Endothelial cell of umbilical vein (primary cell): ENCODE results near the gene STAT4. TPM values are rescaled to one million over a fixed set of nuclear protein-coding genes. Genes with fewer than 3 reads are reported as not detected.

Experiments
- BruUV-seq: library from RNA; stranded (reverse); fragments of 400-500 nt; replicated peaks from 2 replicates; lab custom pipeline; 2021; lab: Mats Ljungman, UMichigan
- CTCF ChIA-PET: fragments of 300-600, 350-600 bp; sonication (Branson Sonifier 250); formaldehyde crosslinking; loops from one replicate; lab custom pipeline; 2021; ENCODE audit warnings: antibody characterized with exemption, inconsistent platforms; lab: Charles Lee
- POLR2A ChIA-PET: fragments of 300-600, 350-600 bp; sonication (Branson Sonifier 250); formaldehyde crosslinking; loops from one replicate; lab custom pipeline; 2021; ENCODE audit warnings: antibody characterized with exemption, inconsistent platforms; lab: Charles Lee
- DNase-seq: peaks from one replicate; pipeline ENCODE4 v3.0.0-alpha.2; 2011; ENCODE audit warnings: low read depth, low spot score
- FAIRE-seq: peaks from 2 replicates; lab custom pipeline; 2011; peaks lifted over from hg19 to GRCh38; lab: Jason Lieb, UNC
- H2AFZ ChIP-seq: 2 replicates; pipeline ENCODE4 v1.6.0; 2012; ENCODE audit warnings: low read depth, low read length, control low read depth, inconsistent platforms
- H3K27ac ChIP-seq: 2 replicates; pipeline ENCODE4 v1.5.1; 2011; ENCODE audit warnings: low read depth, mild to moderate bottlenecking, control low read depth, low read length, moderate library complexity; ENCODE audit not compliant: insufficient read depth
- H3K27me3 ChIP-seq, 2 experiments: 2 replicates each; pipeline versions ENCODE4 v1.6.0 to v1.6.1; 2011; ENCODE audit warnings: low read length in 2 of 2, mixed read lengths in 1 of 2; ENCODE audit not compliant: control insufficient read depth in 2 of 2, insufficient read depth in 2 of 2
- H3K36me3 ChIP-seq, 2 experiments: 2 replicates in 1 of 2; 3 replicates in 1 of 2; pipeline ENCODE4 v1.5.1; 2011; ENCODE audit warnings: low read length in 2 of 2, mild to moderate bottlenecking in 1 of 2, moderate library complexity in 1 of 2; ENCODE audit not compliant: control insufficient read depth in 2 of 2, insufficient read depth in 2 of 2; ENCODE audit errors: extremely low read depth in 1 of 2
- H3K4me1 ChIP-seq: 3 replicates; pipeline ENCODE4 v1.5.1; 2011; ENCODE audit warnings: mild to moderate bottlenecking, low read length; ENCODE audit not compliant: control insufficient read depth, insufficient read depth; ENCODE audit errors: extremely low read depth
- H3K4me2 ChIP-seq: 2 replicates; pipeline ENCODE4 v1.6.1; 2011; ENCODE audit warnings: low read length, control low read depth, mixed read lengths; ENCODE audit not compliant: insufficient read depth
- H3K4me3 ChIP-seq, 3 experiments: fragments of 200-600 bp in 1 of 3; sonication (generic), shearing (Covaris generic) in 1 of 3; replicated peaks in 1 of 3; 2 replicates each; pipeline ENCODE4 v1.5.1; 2011 to 2016; ENCODE audit warnings: control low read depth in 3 of 3, low read length in 3 of 3, mild to moderate bottlenecking in 2 of 3, inconsistent platforms in 1 of 3, low read depth in 1 of 3, moderate library complexity in 1 of 3; ENCODE audit not compliant: insufficient read depth in 1 of 3
- H3K79me2 ChIP-seq: 2 replicates; pipeline ENCODE4 v1.6.0; 2012; ENCODE audit warnings: low read length, inconsistent platforms; ENCODE audit not compliant: control insufficient read depth, insufficient read depth
- H3K9ac ChIP-seq: replicated peaks from 2 replicates; pipeline ENCODE3; 2011; ENCODE audit warnings: low read length, control low read depth; ENCODE audit not compliant: insufficient read depth; ENCODE audit errors: extremely low read depth
- H3K9me1 ChIP-seq: replicated peaks from 3 replicates; pipeline ENCODE4 v1.6.0; 2011; ENCODE audit warnings: mild to moderate bottlenecking, low read length; ENCODE audit not compliant: control insufficient read depth, insufficient read depth; ENCODE audit errors: extremely low read depth
- H3K9me3 ChIP-seq: replicated peaks from 2 replicates; pipeline ENCODE4 v1.5.1; 2012; ENCODE audit warnings: low read length, inconsistent platforms; ENCODE audit not compliant: control insufficient read depth, insufficient read depth
- H4K20me1 ChIP-seq: replicated peaks from 2 replicates; pipeline ENCODE3; 2011; ENCODE audit warnings: mild to moderate bottlenecking, low read length; ENCODE audit not compliant: control insufficient read depth, insufficient read depth; ENCODE audit errors: extremely low read depth
- CTCF ChIP-seq, 2 donors: IDR thresholded peaks; 1 replicate in 1 of 2; 2 replicates in 1 of 2; pipeline ENCODE4 v1.5.1; 2011; ENCODE audit warnings: low read length in 2 of 2, mild to moderate bottlenecking in 2 of 2, moderate library complexity in 2 of 2, control low read depth in 1 of 2, inconsistent platforms in 1 of 2, low read depth in 1 of 2; ENCODE audit not compliant: insufficient read depth in 1 of 2; ENCODE audit errors: extremely low read depth in 1 of 2
- EZH2 ChIP-seq: IDR thresholded peaks from 2 replicates; pipeline ENCODE4 v1.6.1; 2012; ENCODE audit warnings: borderline replicate concordance, low read depth, mild to moderate bottlenecking, moderate library complexity, low read length, inconsistent platforms; ENCODE audit not compliant: severe bottlenecking
- FOS ChIP-seq: IDR thresholded peaks from 2 replicates; pipeline ENCODE4 v1.6.1; 2011; ENCODE audit warnings: mild to moderate bottlenecking, low read length, moderate library complexity, borderline replicate concordance; ENCODE audit not compliant: insufficient read depth
- GATA2 ChIP-seq: IDR thresholded peaks from 2 replicates; pipeline ENCODE4 v1.7.0; 2011; ENCODE audit warnings: low read depth, mild to moderate bottlenecking, moderate library complexity, mixed read lengths, low read length; ENCODE audit not compliant: insufficient read length, insufficient read depth
- JUN ChIP-seq: IDR thresholded peaks from 2 replicates; pipeline ENCODE4 v1.6.1; 2011; ENCODE audit warnings: borderline replicate concordance, low read depth; ENCODE audit not compliant: insufficient read length, insufficient read depth
- MYC ChIP-seq: IDR thresholded peaks from one replicate; pipeline ENCODE4 v1.6.1; 2011; ENCODE audit warnings: mild to moderate bottlenecking, low read depth, low read length
- POLR2A ChIP-seq: IDR thresholded peaks from 2 replicates; pipeline ENCODE4 v1.6.1; 2012; ENCODE audit warnings: low read depth, mild to moderate bottlenecking, control low read depth, low read length
- POLR2AphosphoS5 ChIP-seq: IDR thresholded peaks from 2 replicates; pipeline ENCODE4 v1.6.1; 2012; ENCODE audit warnings: low read depth, mild to moderate bottlenecking, control low read depth, low read length, moderate library complexity; ENCODE audit not compliant: insufficient read depth
- dilution Hi-C: fragments of 300-500 bp; cut with MboI; formaldehyde crosslinking; loops from one replicate; pipeline ENCODE4 v1.15.0; 2019; ENCODE audit warnings: low sequenced_read_pairs; ENCODE audit not compliant: extremely low pct_ligation_motif_present
- intact Hi-C: fragments of 100-400 bp; cut with micrococcal nuclease; formaldehyde crosslinking; loops from one replicate; pipeline ENCODE4 v1.10.0; 2022
- polyA plus RNA-seq, 4 experiments: library from polyadenylated mRNA; depleted of rRNA in 3 of 4; stranded (reverse) in 3 of 4; unstranded in 1 of 4; fragments of >200 nt; gene quantifications; 2 replicates each; pipeline versions ENCODE4 v1.2.1 to v1.2.3, GENCODE V29; 2011 to 2012; ENCODE audit warnings: missing spikeins in 1 of 4
- total RNA-seq: library from RNA; stranded (reverse); gene quantifications from 2 replicates; pipeline ENCODE4 v1.2.3, GENCODE V29; 2021
- TF ChIP-seq, protein P1 (sequence below): IDR thresholded peaks from 2 replicates; pipeline ENCODE4 v1.6.1; 2011; ENCODE audit not compliant: insufficient read depth, insufficient read length

STAT4 gene
- total and polyA plus RNA-seq, 2 donors (not counting 3 experiments of a cell fraction or from before 2014, with no cell fraction given) = 0.46 to 1.2 TPM

GRCh38 chr2:191144217-191144616, 6.6 kb downstream of the STAT4 start:
- Histone ChIP-seq H3K36me3 (no peaks in the 10 kb centered on the region), H3K9ac (no peak overlapping the region), H3K9me3 (no peaks in the 10 kb centered on the region), H3K4me3 (no peak overlapping the region), H4K20me1 (no peaks in the 10 kb centered on the region), H3K27me3 (peaks cover 3 to 7% of the 10 kb centered on the region in 2 experiments), H3K4me2 (no peak overlapping the region), H3K79me2 (no peaks in the 10 kb centered on the region), H3K9me1 (no peaks in the 10 kb centered on the region), H3K27ac (no peak overlapping the region), H3K4me1 (no peaks in the 10 kb centered on the region), H2AFZ (no peak overlapping the region)
- dilution Hi-C loops = no loop called here
- DNase-seq (no peak), FAIRE-seq (no peak)
- ChIA-PET CTCF (interaction anchor here (1.2 to 2.3 kb wide), 3 partner anchors 11 to 92 kb away, joined by 3 to 10 read pairs (median 4); no protein-coding TSS in a partner anchor), POLR2A (no interaction called here)
- intact Hi-C loops = no loop called here
- BruUV-seq = no TSS peak
- no peak for TF ChIP-seq JUN
- TF ChIP-seq CTCF (IDR thresholded peaks at IDR 0.05; ENCODE audit: extremely low read depth in 1 of 2, insufficient read depth in 1 of 2, low read depth in 1 of 2, low read length in 2 of 2) = no peak
- TF ChIP-seq POLR2A = no peak
- TF ChIP-seq, protein P1, sequence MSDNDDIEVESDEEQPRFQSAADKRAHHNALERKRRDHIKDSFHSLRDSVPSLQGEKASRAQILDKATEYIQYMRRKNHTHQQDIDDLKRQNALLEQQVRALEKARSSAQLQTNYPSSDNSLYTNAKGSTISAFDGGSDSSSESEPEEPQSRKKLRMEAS = no peak
- no peak for TF ChIP-seq POLR2AphosphoS5
- TF ChIP-seq FOS = no peak
- no peak for TF ChIP-seq GATA2
- TF ChIP-seq MYC = no peak
- no peak for TF ChIP-seq EZH2
